ENCODE measurements around the gene GPD2.

- no peak for TF ChIP-seq CTCF (conservative IDR thresholded peaks at IDR 0.05 in 1 of 2, IDR thresholded peaks at IDR 0.05 in 1 of 2; ENCODE audit: extremely low read depth in 1 of 2, insufficient read depth in 1 of 2, low read depth in 1 of 2, low read length in 2 of 2)
- no peak for TF ChIP-seq EZH2 (IDR thresholded peaks at IDR 0.05; ENCODE audit: borderline replicate concordance, low read length)
These were observed 69.5 kb downstream of the GPD2 start for GRCh38 chr2:156505696-156506095.
